HepG2 (cell line): Measurements from ENCODE around the gene GTF2A1. TPM values are rescaled to one million over a fixed set of nuclear protein-coding genes. Genes with fewer than 3 reads are reported as not detected.

Experiments used
- ATAC-seq: fragments of 200-7000 bp; cut with Tn5 transposase; 3 replicates; pipeline ENCODE4 v1.9.1; 2020; ENCODE audit warnings: mild to moderate bottlenecking, moderate library complexity
- BruUV-seq: library from RNA; stranded (reverse); fragments of 400-500 nt; replicated peaks from 2 replicates; lab custom pipeline; 2021; lab: Mats Ljungman, UMichigan
- CTCF ChIA-PET: fragments of 300-600 bp; formaldehyde crosslinking; extraction: SDS; loops from one replicate; lab custom pipeline; 2021; ENCODE audit warnings: low total read pairs, inconsistent platforms, low intra/inter-chr PET ratio; lab: Yijun Ruan, JAX
- POLR2A ChIA-PET: fragments of 350-600 bp; sonication (Branson Sonifier 250); formaldehyde crosslinking; loops from one replicate; lab custom pipeline; 2020; ENCODE audit warnings: antibody characterized with exemption, inconsistent platforms; lab: Yijun Ruan, JAX
- DNase-seq: peaks from one replicate; pipeline ENCODE4 v3.0.0-alpha.2; 2015; ENCODE audit warnings: low spot score
- FAIRE-seq: peaks from 3 replicates; lab custom pipeline; 2011; peaks lifted over from hg19 to GRCh38; lab: Jason Lieb, UNC
- H2AFZ ChIP-seq: one replicate; pipeline ENCODE4 v1.6.1; 2011; ENCODE audit warnings: low read length, inconsistent platforms
- H3K27ac ChIP-seq: fragments of 300-600 bp; 3 replicates; pipeline ENCODE4 v1.8.0; 2011; ENCODE audit warnings: mixed run types, mild to moderate bottlenecking, mixed read lengths, low read length, inconsistent platforms; ENCODE audit not compliant: insufficient read depth; ENCODE audit errors: extremely low read length
- H3K27me3 ChIP-seq, 2 experiments: fragments of 200-600 bp in 1 of 2; 2 replicates in 1 of 2; 3 replicates in 1 of 2; pipeline versions ENCODE4 v1.6.0 to v1.8.0; 2011; ENCODE audit warnings: low read length in 2 of 2, mild to moderate bottlenecking in 2 of 2, moderate library complexity in 2 of 2, inconsistent platforms in 1 of 2; ENCODE audit not compliant: insufficient read depth in 2 of 2, control insufficient read depth in 1 of 2
- H3K36me3 ChIP-seq, 2 experiments: fragments of 200-600 bp in 1 of 2; replicated peaks in 1 of 2; 2 replicates in 1 of 2; 3 replicates in 1 of 2; pipeline versions ENCODE4 v1.5.1 to v1.8.0; 2011; ENCODE audit warnings: low read length in 2 of 2, inconsistent platforms in 1 of 2; ENCODE audit not compliant: insufficient read depth in 2 of 2, control insufficient read depth in 1 of 2
- H3K4me1 ChIP-seq: 2 replicates; pipeline ENCODE4 v1.5.1; 2012; ENCODE audit warnings: low read length, inconsistent platforms; ENCODE audit not compliant: insufficient read depth
- H3K4me2 ChIP-seq: 2 replicates; pipeline ENCODE4 v1.6.0; 2011; ENCODE audit warnings: low read depth, low read length, inconsistent platforms
- H3K4me3 ChIP-seq, 3 experiments: fragments of 200-600 bp in 1 of 3; sonication (generic), shearing (Covaris generic) in 1 of 3; replicated peaks in 1 of 3; 2 replicates each; pipeline ENCODE4 v1.5.1; 2011 to 2016; ENCODE audit warnings: low read length in 3 of 3, inconsistent platforms in 2 of 3, low read depth in 2 of 3, mild to moderate bottlenecking in 2 of 3, control low read depth in 1 of 3, mixed read lengths in 1 of 3; ENCODE audit not compliant: insufficient read depth in 1 of 3
- H3K79me2 ChIP-seq: one replicate; pipeline ENCODE4 v1.6.1; 2011; ENCODE audit warnings: low read length, inconsistent platforms; ENCODE audit not compliant: insufficient read depth
- H3K9ac ChIP-seq: 2 replicates; pipeline ENCODE4 v1.6.0; 2011; ENCODE audit warnings: mild to moderate bottlenecking, low read depth, low read length, inconsistent platforms; ENCODE audit not compliant: insufficient read depth
- H3K9me3 ChIP-seq: 2 replicates; pipeline ENCODE4 v1.5.1; 2012; ENCODE audit warnings: mild to moderate bottlenecking, low read length
- H4K20me1 ChIP-seq: 2 replicates; pipeline ENCODE4 v1.6.0; 2011; ENCODE audit warnings: inconsistent platforms, mild to moderate bottlenecking, low read length, moderate library complexity; ENCODE audit not compliant: insufficient read depth
- ARNT ChIP-seq: fragments of 450-650 bp; IDR thresholded peaks from 2 replicates; pipeline ENCODE4 v1.6.1; 2017
- BRD4 ChIP-seq: sonication (generic); formaldehyde crosslinking; IDR thresholded peaks from 2 replicates; pipeline ENCODE4 v1.4.0; 2020; ENCODE audit warnings: missing genetic modification reagents
- KAT8 ChIP-seq: IDR thresholded peaks from 2 replicates; pipeline ENCODE4 v1.6.1; 2016; ENCODE audit warnings: missing genetic modification reagents, missing compliant biosample characterization
- MXI1 ChIP-seq: IDR thresholded peaks from 3 replicates; pipeline ENCODE4 v1.6.1; 2012; ENCODE audit warnings: low read depth, low read length, inconsistent platforms, borderline replicate concordance
- ZNF232 ChIP-seq: sonication (generic); formaldehyde crosslinking; IDR thresholded peaks from 2 replicates; pipeline ENCODE4 v1.4.0; 2020; ENCODE audit warnings: missing genetic modification reagents, borderline replicate concordance
- ZNF292 ChIP-seq: sonication (generic); formaldehyde crosslinking; IDR thresholded peaks from 2 replicates; pipeline ENCODE4 v1.8.1; 2022; ENCODE audit warnings: mild to moderate bottlenecking, low read depth, missing genetic modification reagents, borderline replicate concordance
- ZNF557 ChIP-seq: sonication (generic); formaldehyde crosslinking; IDR thresholded peaks from 2 replicates; pipeline ENCODE4 v1.4.0; 2020; ENCODE audit warnings: missing genetic modification reagents
- ZNF589 ChIP-seq: sonication (generic); formaldehyde crosslinking; conservative IDR thresholded peaks from 2 replicates; pipeline ENCODE4 v1.8.0; 2022; ENCODE audit warnings: mild to moderate bottlenecking, moderate library complexity, missing genetic modification reagents
- ZNF737 ChIP-seq: sonication (generic); formaldehyde crosslinking; IDR thresholded peaks from 2 replicates; pipeline ENCODE4 v1.5.0; 2020; ENCODE audit warnings: missing genetic modification reagents, mild to moderate bottlenecking, borderline replicate concordance
- WGBS: methylation state at CpG from one replicate; pipeline ENCODE4 v1.1.6; 2017; ENCODE audit warnings: low lambda C conversion rate; 5-methylcytosine and 5-hydroxymethylcytosine counted together
- in situ Hi-C: cut with HindIII; loops from 2 replicates; pipeline ENCODE4 v1.10.0; 2017; ENCODE audit warnings: low pct_unique_long_range_greater_than_20kb; ENCODE audit not compliant: extremely low pct_ligation_motif_present
- intact Hi-C: fragments of 100-400 bp; cut with micrococcal nuclease; formaldehyde crosslinking; loops from one replicate; pipeline ENCODE4 v1.10.0; 2022; ENCODE audit not compliant: unreplicated experiment
- polyA plus RNA-seq, 8 experiments: library from polyadenylated mRNA; depleted of rRNA in 3 of 8; stranded (reverse) in 7 of 8; unstranded in 1 of 8; fragments of >200 nt; fragmentation: Illumina TruSeq in 4 of 8; extraction: Trizol in 4 of 8; gene quantifications; 2 replicates each; pipeline versions ENCODE4 v1.2.1 to v1.2.3, GENCODE V29; 2011 to 2016; ENCODE audit warnings: low read depth in 4 of 8, missing spikeins in 1 of 8, mixed read lengths in 1 of 8; ENCODE audit not compliant: insufficient read depth in 1 of 8
- total RNA-seq, 5 experiments: library from RNA; depleted of rRNA; stranded (reverse); fragments of >200 nt; fragmentation: Illumina TruSeq; extraction: Trizol; gene quantifications; 2 replicates each; pipeline ENCODE4 v1.2.3, GENCODE V29; 2016; ENCODE audit warnings: low read depth in 1 of 5
- TF ChIP-seq, protein P1 (sequence below): sonication (generic); formaldehyde crosslinking; IDR thresholded peaks from 2 replicates; pipeline ENCODE4 v1.5.1; 2020; ENCODE audit warnings: missing genetic modification reagents, mild to moderate bottlenecking, borderline replicate concordance
- TF ChIP-seq, protein P2 (sequence below): sonication (generic); formaldehyde crosslinking; conservative IDR thresholded peaks from 2 replicates; pipeline ENCODE4 v1.8.1; 2023; ENCODE audit warnings: missing genetic modification reagents
- TF ChIP-seq, protein P3 (sequence below): sonication (generic); formaldehyde crosslinking; IDR thresholded peaks from 2 replicates; pipeline ENCODE4 v1.9.0; 2021; ENCODE audit warnings: missing genetic modification reagents, mild to moderate bottlenecking, borderline replicate concordance
- TF ChIP-seq, protein P4 (sequence below): sonication (generic); formaldehyde crosslinking; IDR thresholded peaks from 2 replicates; pipeline ENCODE4 v1.5.1; 2020; ENCODE audit warnings: mild to moderate bottlenecking, missing genetic modification reagents, moderate library complexity

Gene GTF2A1
- total and polyA plus RNA-seq, 2 of the 13 experiments (the other 11 are each of a cell fraction or from before 2014, with no cell fraction given) = 14.9 to 17.5 TPM

DNA sequence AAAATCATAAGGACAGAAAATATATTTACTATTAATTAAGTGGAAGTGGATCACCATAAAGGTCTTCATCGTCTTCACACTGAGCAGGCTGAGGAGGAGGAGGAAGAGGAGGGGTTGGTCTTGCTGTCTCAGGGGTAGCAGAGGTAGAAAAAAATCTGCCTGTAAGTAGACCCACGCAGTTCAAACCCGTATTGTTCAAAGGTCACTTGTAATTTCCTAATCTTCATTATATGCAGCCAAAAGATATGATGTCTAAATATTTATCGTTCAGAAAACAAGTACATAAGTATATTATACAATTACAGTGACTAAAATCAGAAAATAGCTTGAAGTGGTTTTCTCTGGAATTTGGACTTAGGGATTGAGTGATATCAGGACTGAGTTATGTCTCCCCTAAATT lies 72.1 kb downstream of the GTF2A1 start:
- in situ Hi-C loops = no loop called here
- BruUV-seq = no TSS peak
- H3K27me3 ChIP-seq = no peaks in the 10 kb centered on the region
- POLR2A ChIA-PET = no interaction called here
- H3K9me3 ChIP-seq = no peaks in the 10 kb centered on the region
- no peak overlapping the region for H3K4me3 ChIP-seq
- no peaks in the 10 kb centered on the region for H4K20me1 ChIP-seq
- no peak overlapping the region for H2AFZ ChIP-seq
- H3K9ac ChIP-seq = no peak overlapping the region
- no peak overlapping the region for H3K4me2 ChIP-seq
- no peak for FAIRE-seq
- CTCF ChIA-PET = no interaction called here
- WGBS = 18% methylated on average over 4 of the region's 4 CpGs
- H3K4me1 ChIP-seq = no peaks in the 10 kb centered on the region
- no peak overlapping the region for H3K27ac ChIP-seq
- no peaks in the 10 kb centered on the region for H3K79me2 ChIP-seq
- no peak for DNase-seq
- intact Hi-C loops = no loop called here
- H3K36me3 ChIP-seq = no peaks in the 10 kb centered on the region
- ATAC-seq = no peak
- TF ChIP-seq, protein P1, sequence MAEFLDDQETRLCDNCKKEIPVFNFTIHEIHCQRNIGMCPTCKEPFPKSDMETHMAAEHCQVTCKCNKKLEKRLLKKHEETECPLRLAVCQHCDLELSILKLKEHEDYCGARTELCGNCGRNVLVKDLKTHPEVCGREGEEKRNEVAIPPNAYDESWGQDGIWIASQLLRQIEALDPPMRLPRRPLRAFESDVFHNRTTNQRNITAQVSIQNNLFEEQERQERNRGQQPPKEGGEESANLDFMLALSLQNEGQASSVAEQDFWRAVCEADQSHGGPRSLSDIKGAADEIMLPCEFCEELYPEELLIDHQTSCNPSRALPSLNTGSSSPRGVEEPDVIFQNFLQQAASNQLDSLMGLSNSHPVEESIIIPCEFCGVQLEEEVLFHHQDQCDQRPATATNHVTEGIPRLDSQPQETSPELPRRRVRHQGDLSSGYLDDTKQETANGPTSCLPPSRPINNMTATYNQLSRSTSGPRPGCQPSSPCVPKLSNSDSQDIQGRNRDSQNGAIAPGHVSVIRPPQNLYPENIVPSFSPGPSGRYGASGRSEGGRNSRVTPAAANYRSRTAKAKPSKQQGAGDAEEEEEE (CRISPR knock-in tag) = no peak
- TF ChIP-seq ZNF737 (CRISPR knock-in tag) (no peak), ZNF232 (CRISPR knock-in tag) (no peak), ARNT (no peak), ZNF292 (CRISPR knock-in tag) (no peak), MXI1 (no peak), ZNF557 (no peak), BRD4 (CRISPR knock-in tag) (no peak), ZNF589 (CRISPR knock-in tag) (no peak), KAT8 (CRISPR knock-in tag) (no peak)
- TF ChIP-seq, protein P2, sequence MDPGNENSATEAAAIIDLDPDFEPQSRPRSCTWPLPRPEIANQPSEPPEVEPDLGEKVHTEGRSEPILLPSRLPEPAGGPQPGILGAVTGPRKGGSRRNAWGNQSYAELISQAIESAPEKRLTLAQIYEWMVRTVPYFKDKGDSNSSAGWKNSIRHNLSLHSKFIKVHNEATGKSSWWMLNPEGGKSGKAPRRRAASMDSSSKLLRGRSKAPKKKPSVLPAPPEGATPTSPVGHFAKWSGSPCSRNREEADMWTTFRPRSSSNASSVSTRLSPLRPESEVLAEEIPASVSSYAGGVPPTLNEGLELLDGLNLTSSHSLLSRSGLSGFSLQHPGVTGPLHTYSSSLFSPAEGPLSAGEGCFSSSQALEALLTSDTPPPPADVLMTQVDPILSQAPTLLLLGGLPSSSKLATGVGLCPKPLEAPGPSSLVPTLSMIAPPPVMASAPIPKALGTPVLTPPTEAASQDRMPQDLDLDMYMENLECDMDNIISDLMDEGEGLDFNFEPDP (CRISPR knock-in tag) = no peak
- TF ChIP-seq, protein P3, sequence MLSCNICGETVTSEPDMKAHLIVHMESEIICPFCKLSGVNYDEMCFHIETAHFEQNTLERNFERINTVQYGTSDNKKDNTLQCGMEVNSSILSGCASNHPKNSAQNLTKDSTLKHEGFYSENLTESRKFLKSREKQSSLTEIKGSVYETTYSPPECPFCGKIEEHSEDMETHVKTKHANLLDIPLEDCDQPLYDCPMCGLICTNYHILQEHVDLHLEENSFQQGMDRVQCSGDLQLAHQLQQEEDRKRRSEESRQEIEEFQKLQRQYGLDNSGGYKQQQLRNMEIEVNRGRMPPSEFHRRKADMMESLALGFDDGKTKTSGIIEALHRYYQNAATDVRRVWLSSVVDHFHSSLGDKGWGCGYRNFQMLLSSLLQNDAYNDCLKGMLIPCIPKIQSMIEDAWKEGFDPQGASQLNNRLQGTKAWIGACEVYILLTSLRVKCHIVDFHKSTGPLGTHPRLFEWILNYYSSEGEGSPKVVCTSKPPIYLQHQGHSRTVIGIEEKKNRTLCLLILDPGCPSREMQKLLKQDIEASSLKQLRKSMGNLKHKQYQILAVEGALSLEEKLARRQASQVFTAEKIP = no peak
- TF ChIP-seq, protein P4, sequence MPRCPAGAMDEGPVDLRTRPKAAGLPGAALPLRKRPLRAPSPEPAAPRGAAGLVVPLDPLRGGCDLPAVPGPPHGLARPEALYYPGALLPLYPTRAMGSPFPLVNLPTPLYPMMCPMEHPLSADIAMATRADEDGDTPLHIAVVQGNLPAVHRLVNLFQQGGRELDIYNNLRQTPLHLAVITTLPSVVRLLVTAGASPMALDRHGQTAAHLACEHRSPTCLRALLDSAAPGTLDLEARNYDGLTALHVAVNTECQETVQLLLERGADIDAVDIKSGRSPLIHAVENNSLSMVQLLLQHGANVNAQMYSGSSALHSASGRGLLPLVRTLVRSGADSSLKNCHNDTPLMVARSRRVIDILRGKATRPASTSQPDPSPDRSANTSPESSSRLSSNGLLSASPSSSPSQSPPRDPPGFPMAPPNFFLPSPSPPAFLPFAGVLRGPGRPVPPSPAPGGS (CRISPR knock-in tag) = no peak
